MM.1S (cell line): ENCODE measurements around the gene INSR.

Experiments used
- CTCF ChIP-seq: fragments of 300-600 bp; sonication (generic); IDR thresholded peaks from 2 replicates; pipeline ENCODE4 v1.5.1; 2016; ENCODE audit warnings: antibody characterized with exemption, low read length, mixed read lengths
- EZH2phosphoT487 ChIP-seq: fragments of 300-600 bp; sonication (generic); IDR thresholded peaks from 2 replicates; pipeline ENCODE4 v1.6.1; 2018; ENCODE audit warnings: antibody characterized with exemption, low read length

GRCh38 chr19:7113233-7113632 lies 181.0 kb downstream of the INSR start:
- TF ChIP-seq CTCF (no peak), EZH2phosphoT487 (no peak)
